B cell (primary cell): ENCODE measurements around the gene LRRC66.

Experiments
- EZH2 ChIP-seq: IDR thresholded peaks from 2 replicates; pipeline ENCODE4 v1.6.1; 2012; ENCODE audit warnings: borderline replicate concordance, low read depth, mild to moderate bottlenecking, moderate library complexity, low read length; ENCODE audit not compliant: insufficient read depth, poor library complexity, severe bottlenecking
- TF ChIP-seq, protein P1 (sequence below): fragments of 200-600 bp; IDR thresholded peaks from one replicate; pipeline ENCODE4 v1.8.0; 2022; ENCODE audit warnings: antibody characterized with exemption, mild to moderate bottlenecking

DNA sequence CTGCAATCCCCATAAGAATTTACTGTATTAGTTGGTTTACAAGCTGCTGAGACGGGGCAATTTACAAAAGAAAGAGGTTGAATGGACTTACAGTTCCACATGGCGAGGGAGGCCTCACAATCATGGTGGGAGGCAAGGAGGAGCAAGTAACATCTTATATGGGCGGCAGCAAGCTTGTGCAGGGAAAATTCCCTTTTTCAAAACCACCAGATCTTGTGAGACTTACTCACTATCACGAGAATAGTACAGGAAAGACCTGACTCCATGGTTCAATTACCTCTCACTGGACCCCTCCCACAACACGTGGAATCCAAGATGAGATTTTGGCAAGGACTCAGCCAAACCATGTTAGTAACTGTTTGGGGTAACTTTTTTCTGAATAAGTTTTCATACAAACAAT lies 29.1 kb upstream of the LRRC66 start:
- TF ChIP-seq, protein P1, sequence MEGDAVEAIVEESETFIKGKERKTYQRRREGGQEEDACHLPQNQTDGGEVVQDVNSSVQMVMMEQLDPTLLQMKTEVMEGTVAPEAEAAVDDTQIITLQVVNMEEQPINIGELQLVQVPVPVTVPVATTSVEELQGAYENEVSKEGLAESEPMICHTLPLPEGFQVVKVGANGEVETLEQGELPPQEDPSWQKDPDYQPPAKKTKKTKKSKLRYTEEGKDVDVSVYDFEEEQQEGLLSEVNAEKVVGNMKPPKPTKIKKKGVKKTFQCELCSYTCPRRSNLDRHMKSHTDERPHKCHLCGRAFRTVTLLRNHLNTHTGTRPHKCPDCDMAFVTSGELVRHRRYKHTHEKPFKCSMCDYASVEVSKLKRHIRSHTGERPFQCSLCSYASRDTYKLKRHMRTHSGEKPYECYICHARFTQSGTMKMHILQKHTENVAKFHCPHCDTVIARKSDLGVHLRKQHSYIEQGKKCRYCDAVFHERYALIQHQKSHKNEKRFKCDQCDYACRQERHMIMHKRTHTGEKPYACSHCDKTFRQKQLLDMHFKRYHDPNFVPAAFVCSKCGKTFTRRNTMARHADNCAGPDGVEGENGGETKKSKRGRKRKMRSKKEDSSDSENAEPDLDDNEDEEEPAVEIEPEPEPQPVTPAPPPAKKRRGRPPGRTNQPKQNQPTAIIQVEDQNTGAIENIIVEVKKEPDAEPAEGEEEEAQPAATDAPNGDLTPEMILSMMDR, result no peak
- TF ChIP-seq EZH2, result no peak
